KMS-11 (cell line): ENCODE measurements around the gene TRIM25.

ENCODE experiments used
- H2AFZ ChIP-seq: fragments of 200-600 bp; sonication (generic); 2 replicates; pipeline ENCODE4 v1.6.1; 2016; ENCODE audit warnings: antibody characterized with exemption, mixed run types, low read depth
- H3K27ac ChIP-seq: fragments of 200-600 bp; sonication (generic); 2 replicates; pipeline ENCODE4 v1.6.1; 2016; ENCODE audit warnings: mild to moderate bottlenecking, mixed run types
- H3K27me3 ChIP-seq: fragments of 200-600 bp; sonication (generic); 2 replicates; pipeline ENCODE4 v1.6.1; 2017; ENCODE audit warnings: mild to moderate bottlenecking, low read depth, mixed run types, moderate library complexity; ENCODE audit not compliant: insufficient read depth
- H3K36me3 ChIP-seq: fragments of 200-600 bp; sonication (generic); 2 replicates; pipeline ENCODE4 v1.6.1; 2017; ENCODE audit warnings: mild to moderate bottlenecking, mixed run types; ENCODE audit not compliant: insufficient read depth
- H3K4me1 ChIP-seq: fragments of 200-600 bp; sonication (generic); 2 replicates; pipeline ENCODE4 v1.6.1; 2016; ENCODE audit warnings: mild to moderate bottlenecking, low read depth, mixed run types; ENCODE audit not compliant: poor library complexity, severe bottlenecking
- H3K4me2 ChIP-seq: fragments of 200-600 bp; sonication (generic); 2 replicates; pipeline ENCODE4 v1.7.0; 2016; ENCODE audit warnings: mild to moderate bottlenecking, mixed run types
- H3K4me3 ChIP-seq: fragments of 200-600 bp; sonication (generic); IDR thresholded peaks from 2 replicates; pipeline ENCODE4 v1.6.1; 2017; ENCODE audit warnings: low read depth, low read length, mixed read lengths; ENCODE audit not compliant: insufficient read depth
- H3K79me2 ChIP-seq: fragments of 200-600 bp; sonication (generic); 2 replicates; pipeline ENCODE4 v1.6.1; 2016; ENCODE audit warnings: low read depth, mixed run types; ENCODE audit not compliant: insufficient read depth
- H3K9ac ChIP-seq: fragments of 200-600 bp; sonication (generic); 2 replicates; pipeline ENCODE4 v1.6.1; 2016; ENCODE audit warnings: mild to moderate bottlenecking, mixed run types
- H4K20me1 ChIP-seq: fragments of 200-600 bp; sonication (generic); 2 replicates; pipeline ENCODE4 v1.6.1; 2016; ENCODE audit warnings: mild to moderate bottlenecking, mixed run types; ENCODE audit not compliant: insufficient read depth
- CTCF ChIP-seq: fragments of 200-600 bp; sonication (generic); conservative IDR thresholded peaks from 2 replicates; pipeline ENCODE4 v1.6.1; 2017; ENCODE audit warnings: low read depth, mild to moderate bottlenecking, antibody characterized with exemption, low read length, moderate library complexity, mixed read lengths

Gene TRIM25

DNA sequence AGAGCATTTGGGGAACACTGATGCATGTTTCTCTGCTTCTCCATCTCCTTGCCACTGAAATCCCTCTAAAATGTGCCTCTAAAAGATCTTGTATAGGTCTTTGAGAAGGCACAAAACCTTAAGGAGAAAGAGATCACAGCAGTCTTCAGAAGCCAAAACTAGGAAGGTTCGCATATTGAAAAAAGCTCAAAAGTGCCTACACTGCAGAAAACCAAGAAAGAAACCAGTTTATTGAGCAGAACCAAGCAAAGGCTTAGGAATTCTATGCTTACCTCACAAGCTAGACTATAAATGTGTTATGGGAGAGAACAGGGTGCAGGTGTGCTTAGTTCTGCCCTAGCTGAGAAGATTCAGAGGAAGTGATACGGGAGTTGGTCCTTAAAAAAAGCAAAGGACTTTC lies 63.3 kb downstream of the TRIM25 start:
- H3K27ac ChIP-seq, result no peak overlapping the region
- TF ChIP-seq CTCF, result no peak

GRCh38 chr17:56849131-56849530 lies 64.7 kb downstream of the TRIM25 start:
- Histone ChIP-seq H3K4me2 (no peak overlapping the region), H3K36me3 (no peaks in the 10 kb centered on the region), H4K20me1 (no peaks in the 10 kb centered on the region; the same call in 1 of the 2 replicates), H3K27me3 (no peaks in the 10 kb centered on the region), H3K4me3 (no peak overlapping the region), H3K9ac (no peak overlapping the region), H2AFZ (no peak overlapping the region), H3K27ac (no peak overlapping the region), H3K4me1 (no peaks in the 10 kb centered on the region), H3K79me2 (no peaks in the 10 kb centered on the region)
- no peak for TF ChIP-seq CTCF

More for the DNA sequence above, 63.3 kb downstream of the TRIM25 start:
- Histone ChIP-seq H3K27me3 (no peaks in the 10 kb centered on the region), H2AFZ (no peak overlapping the region), H4K20me1 (no peaks in the 10 kb centered on the region; the same call in 1 of the 2 replicates), H3K4me3 (no peak overlapping the region), H3K36me3 (no peaks in the 10 kb centered on the region), H3K79me2 (no peaks in the 10 kb centered on the region), H3K9ac (no peak overlapping the region), H3K4me2 (no peak overlapping the region), H3K4me1 (no peaks in the 10 kb centered on the region)

- no peak overlapping the region for H3K9ac ChIP-seq
- no peak overlapping the region for H2AFZ ChIP-seq
These were observed 66.7 kb downstream of the TRIM25 start for GRCh38 chr17:56847106-56847505.

GRCh38 chr17:56845934-56846333 lies 67.9 kb downstream of the TRIM25 start:
- Histone ChIP-seq H3K27me3 (no peaks in the 10 kb centered on the region), H3K27ac (no peak overlapping the region), H3K79me2 (no peaks in the 10 kb centered on the region; the same call in 1 of the 2 replicates), H3K9ac (no peak overlapping the region), H3K4me3 (no peak overlapping the region), H4K20me1 (no peaks in the 10 kb centered on the region; the same call in 1 of the 2 replicates), H2AFZ (no peak overlapping the region), H3K4me2 (no peak overlapping the region), H3K36me3 (no peaks in the 10 kb centered on the region), H3K4me1 (no peaks in the 10 kb centered on the region)
- no peak for TF ChIP-seq CTCF

More at GRCh38 chr17:56847106-56847505, 66.7 kb downstream of the TRIM25 start:
- no peaks in the 10 kb centered on the region for H3K79me2 ChIP-seq
- no peaks in the 10 kb centered on the region for H3K27me3 ChIP-seq
- no peaks in the 10 kb centered on the region for H3K4me1 ChIP-seq
- no peaks in the 10 kb centered on the region; the same call in 1 of the 2 replicates for H4K20me1 ChIP-seq
- no peak for TF ChIP-seq CTCF
- H3K4me3 ChIP-seq, result no peak overlapping the region
- no peak overlapping the region for H3K4me2 ChIP-seq
- no peaks in the 10 kb centered on the region for H3K36me3 ChIP-seq
- no peak overlapping the region for H3K27ac ChIP-seq
